Endodermal cell (in vitro differentiated cells): ENCODE measurements around the gene TCF7L2. TPM values are rescaled to one million over a fixed set of nuclear protein-coding genes. Genes with fewer than 3 reads are reported as not detected.

Experiments used
- DNase-seq: peaks from one replicate; pipeline ENCODE4 v3.0.0-alpha.2; 2017
- H3K27ac ChIP-seq: 2 replicates; pipeline ENCODE4 v1.5.1; 2013; ENCODE audit warnings: mild to moderate bottlenecking, low read depth, low read length, moderate library complexity
- H3K27me3 ChIP-seq: 2 replicates; pipeline ENCODE4 v1.6.1; 2013; ENCODE audit warnings: mild to moderate bottlenecking, low read length, moderate library complexity; ENCODE audit not compliant: insufficient read depth, control insufficient read depth, poor library complexity, severe bottlenecking
- H3K36me3 ChIP-seq: 2 replicates; pipeline ENCODE4 v1.7.0; 2013; ENCODE audit warnings: mild to moderate bottlenecking, low read length, moderate library complexity; ENCODE audit not compliant: control insufficient read depth, insufficient read depth
- H3K4me1 ChIP-seq: one replicate; pipeline ENCODE4 v1.7.0; 2013; ENCODE audit warnings: low read length; ENCODE audit not compliant: control insufficient read depth, insufficient read depth
- H3K4me3 ChIP-seq: 2 replicates; pipeline ENCODE4 v1.5.1; 2013; ENCODE audit warnings: mild to moderate bottlenecking, low read length, moderate library complexity
- H3K9ac ChIP-seq: 2 replicates; pipeline ENCODE4 v1.6.1; 2013; ENCODE audit warnings: mild to moderate bottlenecking, low read length, moderate library complexity; ENCODE audit not compliant: poor library complexity, severe bottlenecking; ENCODE audit errors: extremely low read depth
- H3K9me3 ChIP-seq: 2 replicates; pipeline ENCODE4 v1.6.1; 2013; ENCODE audit warnings: mild to moderate bottlenecking, low read length, moderate library complexity; ENCODE audit not compliant: control insufficient read depth
- H3K27ac Mint-ChIP-seq: 2 replicates; pipeline ENCODE4 v1.8.0; 2020; ENCODE audit warnings: mixed read lengths
- H3K27me3 Mint-ChIP-seq: 2 replicates; pipeline ENCODE4 v1.8.0; 2021; ENCODE audit warnings: mild to moderate bottlenecking, mixed read lengths; ENCODE audit not compliant: insufficient read depth
- H3K36me3 Mint-ChIP-seq: 2 replicates; pipeline ENCODE4 v1.8.0; 2020; ENCODE audit warnings: low read depth, mixed read lengths
- H3K4me1 Mint-ChIP-seq: 2 replicates; pipeline ENCODE4 v1.8.0; 2020; ENCODE audit warnings: mixed read lengths
- H3K4me3 Mint-ChIP-seq: 2 replicates; pipeline ENCODE4 v1.8.0; 2020; ENCODE audit warnings: mild to moderate bottlenecking, moderate library complexity, mixed read lengths
- H3K9me3 Mint-ChIP-seq: 2 replicates; pipeline ENCODE4 v1.8.0; 2020; ENCODE audit warnings: mild to moderate bottlenecking, mixed read lengths
- CTCF ChIP-seq: fragments of 200-600 bp; sonication (generic); conservative IDR thresholded peaks from 2 replicates; pipeline ENCODE4 v1.5.0; 2021; ENCODE audit warnings: antibody characterized with exemption, mild to moderate bottlenecking
- WGBS, 2 experiments: methylation state at CpG; one replicate each; pipeline versions ENCODE4 v1.1.5 to v1.1.7; 2013; ENCODE audit warnings: missing lambda C conversion rate in 2 of 2, mixed read lengths in 1 of 2; ENCODE audit not compliant: insufficient coverage in 1 of 2, insufficient read length in 1 of 2; 5-methylcytosine and 5-hydroxymethylcytosine counted together
- total RNA-seq, 2 donors: library from RNA; stranded (reverse); fragmentation: NEBNext Ultra II Directional in 1 of 2; extraction: Animal tissue kit (Norgen Biotek cat#: 25700) in 1 of 2; gene quantifications; 2 replicates in 1 of 2; 3 replicates in 1 of 2; pipeline ENCODE4 v1.2.1, GENCODE V29; 2021

The TCF7L2 gene
- total RNA-seq, 2 donors from 2014 or later, result 73.2 to 105 TPM

GRCh38 chr10:113023017-113023416 lies 73.0 kb downstream of the TCF7L2 start:
- H3K27me3 Mint-ChIP-seq, result no peaks in the 10 kb centered on the region
- no peak for TF ChIP-seq CTCF
- no peaks in the 10 kb centered on the region for H3K9me3 Mint-ChIP-seq
- H3K9me3 ChIP-seq, result no peaks in the 10 kb centered on the region
- H3K4me1 Mint-ChIP-seq, result peaks cover 49% of the 10 kb centered on the region
- peaks cover 31% of the 10 kb centered on the region for H3K36me3 ChIP-seq
- WGBS, 2 experiments, result 93% methylated on average over 4 to 6 of the region's 6 CpGs
- H3K4me3 Mint-ChIP-seq, result no peak overlapping the region
- H3K27ac Mint-ChIP-seq, result no peak overlapping the region
- no peak overlapping the region for H3K4me3 ChIP-seq
- peaks cover 24% of the 10 kb centered on the region for H3K4me1 ChIP-seq
- H3K27ac ChIP-seq, result no peak overlapping the region
- H3K36me3 Mint-ChIP-seq, result peaks cover 26% of the 10 kb centered on the region
- H3K9ac ChIP-seq, result no peak overlapping the region
- no peak for DNase-seq
- no peaks in the 10 kb centered on the region for H3K27me3 ChIP-seq

GRCh38 chr10:113024930-113025329 lies 74.9 kb downstream of the TCF7L2 start:
- 95 to 96% methylated on average over 5 to 6 of the region's 6 CpGs for WGBS, 2 experiments
- Mint-ChIP-seq H3K27me3 (no peaks in the 10 kb centered on the region), H3K4me1 (peaks cover 48% of the 10 kb centered on the region), H3K9me3 (no peaks in the 10 kb centered on the region), H3K4me3 (no peak overlapping the region), H3K36me3 (peaks cover 37% of the 10 kb centered on the region), H3K27ac (no peak overlapping the region)
- Histone ChIP-seq H3K4me1 (peaks cover 23% of the 10 kb centered on the region), H3K4me3 (no peak overlapping the region), H3K9ac (no peak overlapping the region), H3K27ac (no peak overlapping the region), H3K27me3 (no peaks in the 10 kb centered on the region), H3K9me3 (no peaks in the 10 kb centered on the region), H3K36me3 (peaks cover 36% of the 10 kb centered on the region)
- DNase-seq, result no peak
- TF ChIP-seq CTCF, result no peak

- no peak for TF ChIP-seq CTCF
- peaks cover 36% of the 10 kb centered on the region for H3K36me3 ChIP-seq
- peaks cover 22% of the 10 kb centered on the region for H3K4me1 ChIP-seq
- peaks cover 48% of the 10 kb centered on the region for H3K4me1 Mint-ChIP-seq
- no peak overlapping the region for H3K27ac Mint-ChIP-seq
- no peaks in the 10 kb centered on the region for H3K27me3 ChIP-seq
- 97% methylated on average over 4 to 6 of the region's 6 CpGs for WGBS, 2 experiments
- no peaks in the 10 kb centered on the region for H3K9me3 ChIP-seq
- H3K36me3 Mint-ChIP-seq, result peaks cover 41% of the 10 kb centered on the region
- no peak for DNase-seq
- H3K4me3 Mint-ChIP-seq, result no peak overlapping the region
- H3K27ac ChIP-seq, result no peak overlapping the region
- no peaks in the 10 kb centered on the region for H3K9me3 Mint-ChIP-seq
- no peak overlapping the region for H3K9ac ChIP-seq
- H3K4me3 ChIP-seq, result no peak overlapping the region
- H3K27me3 Mint-ChIP-seq, result no peaks in the 10 kb centered on the region
These were observed 75.4 kb downstream of the TCF7L2 start for GRCh38 chr10:113025487-113025886.
